Transverse colon (tissue), 4 donors: ENCODE measurements around the gene ZNF253. TPM values are rescaled to one million over a fixed set of nuclear protein-coding genes. Genes with fewer than 3 reads are reported as not detected.
"Not testable (repeated sequence)": the region's sequence is repeated elsewhere in the genome, so short reads cannot be mapped to it uniquely, and the experiment has no call there.

Experiments used
- DNase-seq: peaks from one replicate; pipeline ENCODE4 v3.0.0-alpha.2; 2019
- H3K27ac ChIP-seq, 4 donors: fragments of 200-600 bp; sonication (generic); 2 replicates each; pipeline ENCODE4 v1.5.1; 2016 to 2018; ENCODE audit warnings: inconsistent platforms in 4 of 4
- H3K27me3 ChIP-seq: fragments of 200-600 bp; sonication (generic); 2 replicates; pipeline ENCODE4 v1.5.1; 2017; ENCODE audit warnings: inconsistent platforms
- H3K36me3 ChIP-seq, 4 donors: fragments of 200-600 bp; sonication (generic); 2 replicates each; pipeline ENCODE4 v1.5.1; 2017 to 2019; ENCODE audit warnings: inconsistent platforms in 4 of 4
- H3K4me1 ChIP-seq, 4 donors: fragments of 200-600 bp; sonication (generic); 2 replicates each; pipeline ENCODE4 v1.5.1; 2017 to 2020; ENCODE audit warnings: inconsistent platforms in 4 of 4
- H3K4me3 ChIP-seq, 4 donors: fragments of 200-600 bp; sonication (generic); 1 replicate in 1 of 4; 2 replicates in 3 of 4; pipeline versions ENCODE4 v1.5.1 to v1.6.1; 2017 to 2019; ENCODE audit warnings: inconsistent platforms in 4 of 4
- H3K9me3 ChIP-seq, 2 donors: fragments of 200-600 bp; sonication (generic); 2 replicates each; pipeline ENCODE4 v1.5.1; 2017 to 2019; ENCODE audit warnings: inconsistent platforms in 2 of 2
- CTCF ChIP-seq, 5 experiments: fragments of 200-600 bp in 3 of 5; fragments of 450-650 bp in 2 of 5; sonication (generic) in 3 of 5; IDR thresholded peaks; 1 replicate in 2 of 5; 2 replicates in 3 of 5; pipeline ENCODE4 v1.5.1; 2016 to 2017; ENCODE audit warnings: antibody characterized with exemption in 5 of 5, inconsistent platforms in 3 of 5, mild to moderate bottlenecking in 2 of 5, moderate library complexity in 1 of 5
- EP300 ChIP-seq: sonication (generic); formaldehyde crosslinking; IDR thresholded peaks from one replicate; pipeline ENCODE4 v1.6.1; 2017; ENCODE audit warnings: antibody characterized with exemption, low read depth
- POLR2A ChIP-seq: fragments of 450-650 bp; IDR thresholded peaks from one replicate; pipeline ENCODE4 v1.6.1; 2016; ENCODE audit warnings: antibody characterized with exemption, mild to moderate bottlenecking, moderate library complexity
- POLR2AphosphoS5 ChIP-seq, 3 donors: sonication (generic); formaldehyde crosslinking; IDR thresholded peaks; one replicate each; pipeline ENCODE4 v1.6.1; 2016; ENCODE audit warnings: antibody characterized with exemption in 3 of 3
- WGBS, 2 donors: methylation state at CpG; one replicate each; pipeline ENCODE4 v1.1.5; 2018; ENCODE audit warnings: low coverage in 1 of 2; 5-methylcytosine and 5-hydroxymethylcytosine counted together
- in situ Hi-C, 4 donors: fragments of 200-750 bp; cut with MboI; loops; one replicate each; pipeline versions ENCODE4 v1.15.0 to v1.15.1; 2017; ENCODE audit warnings: low sequenced_read_pairs in 3 of 4, low pct_ligation_motif_present in 1 of 4, low pct_unique_long_range_greater_than_20kb in 1 of 4
- intact Hi-C: fragments of 100-400 bp; cut with DNase I; formaldehyde crosslinking; loops from one replicate; pipeline ENCODE4 v1.15.1; 2023; ENCODE audit warnings: low total_unique reads
- total RNA-seq, 4 donors: library from RNA; depleted of rRNA; stranded (reverse); fragments of >200 nt; gene quantifications; one replicate each; pipeline ENCODE4 v1.1.0, GENCODE V29; 2016

The ZNF253 gene
- total RNA-seq, 4 donors from 2014 or later, result 3.7 to 41.6 (median 12.6) TPM

- DNase-seq, result peak; percentile 99
- Histone ChIP-seq H3K4me1 (peaks cover 0 to 38% (median 14%) of the 10 kb centered on the region in 4 donors), H3K9me3 (peaks cover 6 to 19% of the 10 kb centered on the region in 2 donors), H3K4me3 (peak within 1 kb of the TSS; percentile 30 to 85 (median 72)), H3K36me3 (peaks cover 0 to 18% (median 0%) of the 10 kb centered on the region in 4 donors), H3K27me3 (no peaks in the 10 kb centered on the region), H3K27ac (peak within 1 kb of the TSS; percentile 93 to 96 (median 94))
- TF ChIP-seq CTCF (IDR thresholded peaks at IDR 0.05) (no peak), POLR2AphosphoS5 (IDR thresholded peaks at IDR 0.05) (peak; percentile 89 to 97 (median 96)), POLR2A (peak; percentile 97), EP300 (no peak)
- in situ Hi-C loops, result no loop called here
- WGBS, 2 donors, result 0 to 4% methylated on average over 2 to 28 of the region's 28 CpGs
- intact Hi-C loops, result no loop called here
Observed at GRCh38 chr19:19821366-19821951, 44.2 kb upstream of the ZNF253 start, which contains the start of gene ZNF506. TSS of gene ZNF506 (minus strand) at chr19:19821750. CDS start at chr19:19821603, 147 bp downstream.

DNA sequence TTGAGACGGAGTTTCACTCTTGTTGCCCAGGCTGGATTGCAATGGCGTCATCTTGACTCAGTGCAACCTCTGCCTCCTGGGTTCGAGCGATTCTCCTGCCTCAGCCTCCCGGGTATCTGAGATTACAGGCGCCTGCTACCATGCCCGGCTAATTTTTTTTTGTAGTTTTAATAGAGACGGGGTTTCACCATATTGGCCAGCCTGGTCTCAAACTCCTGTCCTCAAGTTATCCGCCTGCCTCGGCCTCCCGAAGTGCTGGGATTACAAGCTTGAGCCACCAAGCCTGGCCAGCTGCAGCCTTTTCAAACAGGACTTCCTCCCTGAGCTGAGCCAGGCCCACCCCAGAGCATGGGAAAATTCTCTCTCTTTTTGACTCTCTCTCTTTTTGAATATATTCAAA lies 43.7 kb upstream of the ZNF253 start:
- peaks cover 6 to 22% of the 10 kb centered on the region in 2 donors for H3K9me3 ChIP-seq
- WGBS, 2 donors, result 0 to 29% methylated on average over 10 to 11 of the region's 11 CpGs

GRCh38 chr19:19823916-19824315 lies 41.8 kb upstream of the ZNF253 start:
- Histone ChIP-seq H3K27me3 (no peaks in the 10 kb centered on the region), H3K4me1 (peaks cover 0 to 22% (median 5%) of the 10 kb centered on the region in 4 donors), H3K27ac (no peak overlapping the region), H3K36me3 (peaks cover 0 to 6% (median 0%) of the 10 kb centered on the region in 4 donors), H3K4me3 (no peak overlapping the region), H3K9me3 (peaks cover 17 to 18% of the 10 kb centered on the region in 2 donors)
- no peak for DNase-seq
- no peak for TF ChIP-seq POLR2A
- no peak for TF ChIP-seq EP300
- no peak for TF ChIP-seq POLR2AphosphoS5 (IDR thresholded peaks at IDR 0.05)
- TF ChIP-seq CTCF (IDR thresholded peaks at IDR 0.05), result no peak
- in situ Hi-C loops (no loop called here), intact Hi-C loops (no loop called here)
- WGBS, 2 donors, result 75 to 86% methylated on average over 1 to 2 of the region's 2 CpGs

More for the DNA sequence above, 43.7 kb upstream of the ZNF253 start:
- H3K4me3 ChIP-seq, result peak overlapping the region; percentile 8 to 85 (median 72)
- H3K4me1 ChIP-seq, result peaks cover 0 to 37% (median 14%) of the 10 kb centered on the region in 4 donors
- H3K27me3 ChIP-seq, intact Hi-C loops, in situ Hi-C loops: not testable (repeated sequence)
- DNase-seq, result peak; percentile 10
- H3K36me3 ChIP-seq, result peaks cover 0 to 18% (median 0%) of the 10 kb centered on the region in 4 donors
- peak overlapping the region; percentile 93 to 96 (median 94) for H3K27ac ChIP-seq

- Histone ChIP-seq H3K27me3 (no peaks in the 10 kb centered on the region), H3K36me3 (no peaks in the 10 kb centered on the region), H3K4me3 (no peak overlapping the region), H3K4me1 (peaks cover 0 to 4% (median 2%) of the 10 kb centered on the region in 4 donors), H3K9me3 (peaks cover 42 to 47% of the 10 kb centered on the region in 2 donors), H3K27ac (no peak overlapping the region)
- TF ChIP-seq POLR2AphosphoS5 (IDR thresholded peaks at IDR 0.05) (no peak), CTCF (IDR thresholded peaks at IDR 0.05) (no peak), POLR2A (no peak), EP300 (no peak)
- WGBS, 2 donors, result 93% methylated on average over 9 to 11 of the region's 11 CpGs
- intact Hi-C loops (no loop called here), in situ Hi-C loops (loop anchor here in 1 of 4 donors (5.0 kb wide), 1 partner anchor 50 kb away; no protein-coding TSS in a partner anchor)
- DNase-seq, result no peak
Observed at GRCh38 chr19:19826875-19827274, 38.8 kb upstream of the ZNF253 start.
